Measurements from ENCODE around the gene EPHB3.

EPHB3 gene

DNA sequence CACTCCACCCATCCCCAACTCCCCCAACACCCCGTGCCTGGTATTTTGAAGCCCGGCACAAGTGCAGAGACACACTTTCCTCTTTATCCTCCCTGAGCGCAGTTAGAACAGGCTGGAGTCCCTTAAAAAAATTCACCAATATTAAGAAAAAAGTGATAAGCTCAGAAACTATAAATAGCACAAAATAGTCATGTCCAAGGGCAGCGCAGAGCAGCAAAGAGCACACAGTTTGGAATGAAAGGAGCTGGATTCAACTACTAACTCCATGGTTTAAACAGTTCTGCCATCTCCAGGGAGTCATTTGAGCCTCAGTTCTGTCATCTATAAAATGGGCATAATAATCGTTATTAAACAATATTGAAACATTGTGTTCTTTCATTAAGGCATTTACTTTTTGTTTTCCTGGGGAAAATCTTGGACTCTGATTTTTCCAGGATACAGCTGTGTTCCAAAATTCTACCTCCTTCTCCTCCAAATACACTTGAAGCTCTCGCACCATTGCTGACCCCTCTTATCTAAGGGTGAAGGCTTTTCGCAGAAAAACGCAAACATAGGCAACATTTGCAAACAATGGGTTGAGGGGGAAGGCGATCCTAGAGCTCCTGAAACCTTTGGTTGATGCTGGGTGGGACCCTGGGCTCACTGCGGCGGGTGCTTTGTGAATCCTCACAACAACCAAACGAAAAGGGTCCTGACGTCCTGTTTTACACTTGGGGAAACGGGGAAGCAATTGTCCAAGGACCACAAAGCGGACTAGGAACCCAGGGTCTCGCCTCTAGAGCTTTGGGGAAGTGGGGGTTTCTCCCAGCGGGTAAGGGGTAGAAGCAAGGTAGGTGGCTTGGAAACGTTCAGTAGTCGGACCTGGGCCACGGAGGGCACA lies 41.8 kb downstream of the EPHB3 start:
- H2AFZ ChIP-seq (ENCODE audit: low read depth, low read length) = peak overlapping the region; percentile 3
- H3K79me1 ChIP-seq (replicated peaks; ENCODE audit: low read length, poor library complexity, severe bottlenecking) = no peaks in the 10 kb centered on the region
- no peak overlapping the region for H3K23ac ChIP-seq (ENCODE audit: low read length in 2 of 2)
- no peak overlapping the region for H2AK5ac ChIP-seq (ENCODE audit: low read length, severe bottlenecking)
- no peak overlapping the region for H3K9ac ChIP-seq (ENCODE audit: low read length)
- 28% methylated on average over 18 of the region's 20 CpGs for WGBS
- no peaks in the 10 kb centered on the region for H3K36me3 ChIP-seq (ENCODE audit: control insufficient read depth in 1 of 2, insufficient read depth in 2 of 2, low read depth in 1 of 2, low read length in 2 of 2)
- H2BK120ac ChIP-seq (ENCODE audit: low read depth, low read length) = no peak overlapping the region
- DNase-seq = no peak
- H4K91ac ChIP-seq (ENCODE audit: low read length) = no peak overlapping the region
- peak overlapping the region; percentile 66 for H3K4me2 ChIP-seq (ENCODE audit: low read length, poor library complexity, severe bottlenecking)
- peaks cover 23% of the 10 kb centered on the region for H3K4me1 ChIP-seq (ENCODE audit: control insufficient read depth, insufficient read depth, low read depth, low read length)
- peaks cover 62 to 73% of the 10 kb centered on the region in 2 experiments for H3K27me3 ChIP-seq (ENCODE audit: control insufficient read depth in 1 of 2, insufficient read depth in 1 of 2, low read length in 2 of 2)
- no peak overlapping the region for H2BK5ac ChIP-seq (ENCODE audit: low read depth, low read length, poor library complexity, severe bottlenecking)
- H3K18ac ChIP-seq (ENCODE audit: low read depth in 1 of 2, low read length in 2 of 2) = peak overlapping the region; percentile 42 to 77
- no peak overlapping the region for H3K27ac ChIP-seq (ENCODE audit: low read length, poor library complexity, severe bottlenecking)
- peak overlapping the region; percentile 34 to 56 for H3K4me3 ChIP-seq (ENCODE audit: insufficient read depth in 1 of 2, low read depth in 1 of 2, low read length in 2 of 2)
- peak overlapping the region; percentile 65 for H4K8ac ChIP-seq (ENCODE audit: low read length)
- no peak overlapping the region for H3K4ac ChIP-seq (ENCODE audit: low read depth in 1 of 2, low read length in 2 of 2)
- H3K14ac ChIP-seq (ENCODE audit: low read length in 2 of 2) = no peak overlapping the region
- H3K9me3 ChIP-seq (ENCODE audit: control insufficient read depth, low read length) = no peaks in the 10 kb centered on the region
- peak overlapping the region in 1 of 2 experiments; percentile 55 for H2BK12ac ChIP-seq (ENCODE audit: low read length in 2 of 2)
- peak overlapping the region; percentile 14 for H2BK15ac ChIP-seq (ENCODE audit: low read depth, poor library complexity, severe bottlenecking)

DNA sequence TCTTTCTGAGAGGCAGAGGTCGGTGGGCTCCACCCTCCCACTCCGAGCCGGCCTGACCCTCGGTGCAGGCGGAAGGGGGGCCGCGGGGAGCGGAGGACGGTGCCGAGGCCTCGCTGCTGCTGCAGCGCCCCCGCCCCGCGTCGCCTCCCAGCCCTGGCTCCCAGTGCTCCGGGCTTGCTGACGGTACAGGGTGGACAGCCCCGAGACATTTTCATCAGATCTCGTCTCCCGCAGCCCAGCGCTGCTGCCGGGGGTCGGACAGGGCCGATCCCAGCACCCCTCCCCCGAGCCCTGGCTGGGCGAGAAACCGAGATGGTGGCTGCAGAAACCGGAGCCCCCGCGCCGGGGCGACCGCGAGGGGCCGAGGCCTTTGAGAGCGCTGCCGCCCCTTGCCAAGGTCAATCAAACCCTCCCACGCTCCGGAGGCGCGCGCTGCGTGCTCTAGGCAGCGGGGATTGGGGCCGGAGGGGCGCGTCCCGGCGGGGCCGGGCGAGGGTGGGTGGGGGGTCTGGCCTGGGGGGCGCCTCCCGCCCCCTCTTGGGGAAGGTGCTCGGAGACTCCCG lies 42.5 kb downstream of the EPHB3 start:
- Histone ChIP-seq H4K8ac (ENCODE audit: low read length) (peak overlapping the region; percentile 65), H2BK15ac (ENCODE audit: low read depth, poor library complexity, severe bottlenecking) (no peak overlapping the region), H2BK5ac (ENCODE audit: low read depth, low read length, poor library complexity, severe bottlenecking) (no peak overlapping the region), H4K91ac (ENCODE audit: low read length) (peak overlapping the region; percentile 70), H3K23ac (ENCODE audit: low read length in 2 of 2) (no peak overlapping the region), H2AK5ac (ENCODE audit: low read length, severe bottlenecking) (no peak overlapping the region), H3K14ac (ENCODE audit: low read length in 2 of 2) (peak overlapping the region in 1 of 2 experiments; percentile 57), H3K27me3 (ENCODE audit: control insufficient read depth in 1 of 2, insufficient read depth in 1 of 2, low read length in 2 of 2) (peaks cover 63 to 75% of the 10 kb centered on the region in 2 experiments), H3K4me1 (ENCODE audit: control insufficient read depth, insufficient read depth, low read depth, low read length) (peaks cover 23% of the 10 kb centered on the region), H3K79me1 (replicated peaks; ENCODE audit: low read length, poor library complexity, severe bottlenecking) (no peaks in the 10 kb centered on the region), H3K36me3 (ENCODE audit: control insufficient read depth in 1 of 2, insufficient read depth in 2 of 2, low read depth in 1 of 2, low read length in 2 of 2) (no peaks in the 10 kb centered on the region), H2BK12ac (ENCODE audit: low read length in 2 of 2) (peak overlapping the region in 1 of 2 experiments; percentile 55), H2AFZ (ENCODE audit: low read depth, low read length) (peak overlapping the region; percentile 3), H3K4me3 (ENCODE audit: insufficient read depth in 1 of 2, low read depth in 1 of 2, low read length in 2 of 2) (peak overlapping the region; percentile 42 to 56), H3K9me3 (ENCODE audit: control insufficient read depth, low read length) (no peaks in the 10 kb centered on the region), H3K9ac (ENCODE audit: low read length) (peak overlapping the region; percentile 45), H3K4me2 (ENCODE audit: low read length, poor library complexity, severe bottlenecking) (peak overlapping the region; percentile 66), H2BK120ac (ENCODE audit: low read depth, low read length) (no peak overlapping the region), H3K27ac (ENCODE audit: low read length, poor library complexity, severe bottlenecking) (no peak overlapping the region), H3K4ac (ENCODE audit: low read depth in 1 of 2, low read length in 2 of 2) (no peak overlapping the region), H3K18ac (ENCODE audit: low read depth in 1 of 2, low read length in 2 of 2) (peak overlapping the region; percentile 42 to 77)
- WGBS = 2% methylated on average over 46 of the region's 56 CpGs
- DNase-seq = no peak

DNA sequence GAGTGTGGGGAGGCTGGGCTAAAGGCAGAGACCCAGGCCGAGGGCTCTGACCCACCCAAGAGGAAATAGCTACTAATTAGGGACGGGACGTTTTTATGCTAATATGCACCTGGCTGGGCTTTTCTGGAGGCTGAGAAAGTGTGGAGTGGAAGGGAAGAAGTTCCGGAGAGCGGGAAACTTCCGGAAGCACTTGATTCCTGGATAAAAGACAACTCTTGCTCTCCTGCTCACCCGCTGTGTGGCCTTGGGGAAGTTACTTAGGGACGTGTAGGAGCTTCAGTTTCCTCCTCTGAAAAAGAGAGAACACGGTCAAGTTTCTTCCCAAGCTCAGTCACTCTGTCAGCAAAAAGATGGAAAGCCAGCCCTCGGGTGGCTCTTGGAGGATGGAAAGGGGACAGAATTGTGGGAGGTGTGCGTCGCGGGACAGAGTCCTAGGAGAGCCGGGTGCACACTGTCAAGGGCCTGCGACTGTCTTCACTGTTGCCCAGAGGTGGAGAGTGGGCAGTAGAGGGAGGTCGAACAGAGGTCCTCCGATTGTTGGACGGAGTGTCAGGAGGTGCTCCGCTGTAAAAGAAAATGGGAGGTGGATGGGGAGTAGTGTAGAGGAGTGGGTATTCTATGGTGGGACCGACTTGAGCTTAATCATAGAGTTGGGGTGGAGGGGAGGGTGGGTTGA lies 43.2 kb downstream of the EPHB3 start:
- DNase-seq = no peak
- Histone ChIP-seq H2AFZ (ENCODE audit: low read depth, low read length) (no peak overlapping the region), H3K14ac (ENCODE audit: low read length in 2 of 2) (no peak overlapping the region), H3K4me1 (ENCODE audit: control insufficient read depth, insufficient read depth, low read depth, low read length) (peaks cover 23% of the 10 kb centered on the region), H3K9me3 (ENCODE audit: control insufficient read depth, low read length) (no peaks in the 10 kb centered on the region), H3K36me3 (ENCODE audit: control insufficient read depth in 1 of 2, insufficient read depth in 2 of 2, low read depth in 1 of 2, low read length in 2 of 2) (no peaks in the 10 kb centered on the region), H3K27ac (ENCODE audit: low read length, poor library complexity, severe bottlenecking) (no peak overlapping the region), H3K9ac (ENCODE audit: low read length) (no peak overlapping the region), H2AK5ac (ENCODE audit: low read length, severe bottlenecking) (no peak overlapping the region), H2BK5ac (ENCODE audit: low read depth, low read length, poor library complexity, severe bottlenecking) (no peak overlapping the region), H4K8ac (ENCODE audit: low read length) (no peak overlapping the region), H2BK12ac (ENCODE audit: low read length in 2 of 2) (no peak overlapping the region), H3K4me2 (ENCODE audit: low read length, poor library complexity, severe bottlenecking) (peak overlapping the region; percentile 66), H2BK120ac (ENCODE audit: low read depth, low read length) (no peak overlapping the region), H3K4me3 (ENCODE audit: insufficient read depth in 1 of 2, low read depth in 1 of 2, low read length in 2 of 2) (peak overlapping the region; percentile 42 to 49), H4K91ac (ENCODE audit: low read length) (no peak overlapping the region), H3K79me1 (replicated peaks; ENCODE audit: low read length, poor library complexity, severe bottlenecking) (no peaks in the 10 kb centered on the region), H2BK15ac (ENCODE audit: low read depth, poor library complexity, severe bottlenecking) (no peak overlapping the region), H3K23ac (ENCODE audit: low read length in 2 of 2) (no peak overlapping the region), H3K18ac (ENCODE audit: low read depth in 1 of 2, low read length in 2 of 2) (no peak overlapping the region), H3K27me3 (ENCODE audit: control insufficient read depth in 1 of 2, insufficient read depth in 1 of 2, low read length in 2 of 2) (peaks cover 61 to 73% of the 10 kb centered on the region in 2 experiments), H3K4ac (ENCODE audit: low read depth in 1 of 2, low read length in 2 of 2) (no peak overlapping the region)
- 39% methylated on average over 20 of the region's 20 CpGs for WGBS

DNA sequence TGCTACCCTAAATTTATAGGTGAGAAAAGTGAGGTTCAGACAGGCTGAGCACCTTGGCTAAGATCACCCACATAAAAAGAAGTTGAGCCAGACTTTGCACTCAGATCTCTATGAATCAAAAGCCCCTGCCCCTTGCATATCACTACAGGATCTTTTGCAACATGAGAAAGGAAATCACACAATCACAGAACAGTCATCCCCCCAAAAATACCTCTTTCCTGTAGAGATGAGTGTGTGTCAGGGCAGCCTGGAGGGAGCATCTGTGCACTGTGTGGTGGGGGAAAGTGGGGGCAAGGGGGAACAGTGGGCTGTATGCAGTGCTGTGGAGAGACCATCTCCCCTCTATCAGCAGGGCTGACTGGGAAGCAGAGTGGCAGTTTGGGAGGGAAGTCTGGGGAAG lies 46.6 kb downstream of the EPHB3 start:
- Histone ChIP-seq H2BK5ac (ENCODE audit: low read depth, low read length, poor library complexity, severe bottlenecking) (no peak overlapping the region), H4K91ac (ENCODE audit: low read length) (no peak overlapping the region), H2AFZ (ENCODE audit: low read depth, low read length) (no peak overlapping the region), H2BK12ac (ENCODE audit: low read length in 2 of 2) (peak overlapping the region in 1 of 2 experiments; percentile 38), H4K8ac (ENCODE audit: low read length) (no peak overlapping the region), H3K4me2 (ENCODE audit: low read length, poor library complexity, severe bottlenecking) (no peak overlapping the region), H3K4me1 (ENCODE audit: control insufficient read depth, insufficient read depth, low read depth, low read length) (peaks cover 12% of the 10 kb centered on the region), H3K27me3 (ENCODE audit: control insufficient read depth in 1 of 2, insufficient read depth in 1 of 2, low read length in 2 of 2) (peaks cover 36 to 49% of the 10 kb centered on the region in 2 experiments), H2BK120ac (ENCODE audit: low read depth, low read length) (no peak overlapping the region), H3K27ac (ENCODE audit: low read length, poor library complexity, severe bottlenecking) (no peak overlapping the region), H3K4me3 (ENCODE audit: insufficient read depth in 1 of 2, low read depth in 1 of 2, low read length in 2 of 2) (no peak overlapping the region), H3K14ac (ENCODE audit: low read length in 2 of 2) (no peak overlapping the region), H2BK15ac (ENCODE audit: low read depth, poor library complexity, severe bottlenecking) (no peak overlapping the region), H3K79me1 (replicated peaks; ENCODE audit: low read length, poor library complexity, severe bottlenecking) (no peaks in the 10 kb centered on the region), H3K4ac (ENCODE audit: low read depth in 1 of 2, low read length in 2 of 2) (no peak overlapping the region), H3K18ac (ENCODE audit: low read depth in 1 of 2, low read length in 2 of 2) (no peak overlapping the region), H3K36me3 (ENCODE audit: control insufficient read depth in 1 of 2, insufficient read depth in 2 of 2, low read depth in 1 of 2, low read length in 2 of 2) (no peaks in the 10 kb centered on the region), H3K9me3 (ENCODE audit: control insufficient read depth, low read length) (no peaks in the 10 kb centered on the region), H3K23ac (ENCODE audit: low read length in 2 of 2) (no peak overlapping the region), H3K9ac (ENCODE audit: low read length) (no peak overlapping the region), H2AK5ac (ENCODE audit: low read length, severe bottlenecking) (no peak overlapping the region)
- no peak for DNase-seq
